Suppressor macrophage (primary cell): ENCODE results near the gene THEMIS.
"Not testable (repeated sequence)": the region's sequence is repeated elsewhere in the genome, so short reads cannot be mapped to it uniquely, and the experiment has no call there.

Experiments
- DNase-seq, 4 experiments: peaks; one replicate each; pipeline ENCODE4 v3.0.0-alpha.2; 2020 to 2022

Gene THEMIS

DNA sequence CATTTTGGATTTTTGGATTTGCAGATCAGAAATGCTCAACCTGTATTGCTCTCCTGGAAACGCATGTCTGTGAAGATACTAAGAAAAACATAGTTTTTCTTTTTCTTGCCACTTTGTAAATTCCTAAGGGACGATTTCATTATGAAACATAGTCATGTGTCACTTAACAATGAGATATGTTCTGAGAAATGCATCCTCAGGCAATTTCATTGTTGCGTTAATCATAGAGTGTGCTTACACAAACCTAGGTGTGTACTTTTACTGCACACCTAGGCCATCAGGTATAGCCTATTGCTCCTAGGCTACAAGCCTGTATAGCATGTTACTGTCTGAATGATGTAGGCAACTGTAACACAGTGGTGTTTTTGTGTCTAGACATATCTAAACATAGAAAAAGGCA is 13.4 kb upstream of the THEMIS start:
- DNase-seq: no peak

DNA sequence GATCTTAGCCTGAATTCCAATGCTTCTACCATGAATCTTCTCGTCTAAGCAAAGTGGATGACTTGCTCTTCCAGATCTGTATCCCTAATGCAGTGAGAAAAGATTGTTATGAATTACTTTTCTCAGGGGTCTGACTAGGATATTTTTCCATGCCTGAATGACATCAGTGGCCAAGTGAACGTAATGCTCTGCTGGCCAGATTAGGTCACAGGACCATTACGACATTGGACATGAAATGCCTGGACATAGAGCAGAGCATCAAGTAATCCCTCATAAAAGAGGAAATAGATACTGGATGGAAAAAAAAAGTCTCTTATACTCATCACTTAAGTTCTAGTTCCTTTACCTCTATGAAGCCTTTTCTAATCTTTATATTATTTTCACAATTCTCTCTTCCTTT is 12.1 kb upstream of the THEMIS start:
- peak in 1 of 4 experiments; percentile 3 for DNase-seq

DNA sequence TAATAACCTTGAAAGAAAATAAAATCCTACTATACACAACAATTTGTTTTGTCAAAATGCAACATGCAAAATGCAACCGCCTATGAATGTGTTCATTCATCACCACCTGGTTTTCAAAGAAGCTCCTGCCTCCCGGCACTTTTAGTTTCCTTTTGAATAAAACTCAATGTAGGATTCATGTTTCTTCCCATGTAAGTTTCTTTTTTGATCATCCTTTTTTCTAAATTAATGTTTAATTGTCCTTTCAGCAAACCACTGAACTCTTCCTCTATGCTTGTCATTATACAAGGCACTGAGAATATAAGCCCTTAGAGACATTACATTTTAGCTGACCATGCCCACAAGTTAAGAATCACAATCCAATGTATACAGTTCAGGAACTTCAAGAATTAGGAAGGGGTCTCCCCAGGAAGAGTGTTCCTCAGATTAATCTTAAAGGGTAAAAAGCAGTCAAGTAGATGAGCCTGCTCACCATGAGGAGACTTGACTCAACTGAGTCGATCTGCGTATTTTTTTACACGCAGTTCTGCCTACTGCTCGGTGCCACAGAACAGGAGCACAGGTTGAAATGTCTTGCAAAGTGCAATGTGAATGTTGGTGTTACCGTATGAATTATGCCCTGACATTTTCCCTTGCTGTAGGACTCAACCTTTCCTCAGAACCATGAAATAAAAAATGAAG is 7.2 kb upstream of the THEMIS start:
- DNase-seq: no peak

DNA sequence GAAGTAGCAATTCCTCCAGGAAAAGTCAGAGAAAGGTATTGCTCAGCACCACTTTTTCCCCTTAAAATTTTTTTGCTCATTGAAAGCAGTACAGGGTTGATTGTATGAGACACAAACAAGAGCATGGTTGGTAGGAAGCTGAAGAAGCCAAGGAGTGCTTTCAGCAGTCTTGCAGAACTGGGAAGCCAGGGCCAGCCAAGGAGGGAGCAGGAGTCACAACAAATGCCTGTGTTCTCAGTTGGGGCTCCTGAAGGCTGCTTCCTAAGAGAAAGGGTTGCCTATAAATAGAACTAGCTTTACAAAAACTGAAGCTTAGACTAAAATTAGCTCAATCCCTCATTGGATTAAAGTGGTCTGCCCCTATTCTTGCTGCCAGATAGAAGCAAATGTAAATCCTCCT is 3.3 kb upstream of the THEMIS start:
- DNase-seq: no peak

DNA sequence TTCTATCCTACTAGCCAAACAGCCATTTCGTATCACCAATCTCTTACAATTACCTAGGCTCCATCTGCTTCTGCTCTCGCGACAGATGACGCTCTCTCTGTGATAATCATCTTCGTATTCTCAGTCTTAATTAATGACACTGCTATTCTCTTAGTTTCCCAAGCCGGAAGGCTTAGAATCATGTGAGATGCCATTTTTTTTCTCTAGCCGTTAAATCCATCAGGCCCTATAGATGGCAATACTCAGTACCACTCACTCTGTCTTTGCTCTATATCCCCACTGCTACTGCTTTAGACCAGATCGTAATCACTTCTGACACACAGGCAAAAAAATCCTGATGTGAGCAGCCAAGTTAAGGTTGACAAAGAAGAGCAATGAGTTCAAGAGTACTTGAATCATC is 2.1 kb upstream of the THEMIS start:
- no peak for DNase-seq

DNA sequence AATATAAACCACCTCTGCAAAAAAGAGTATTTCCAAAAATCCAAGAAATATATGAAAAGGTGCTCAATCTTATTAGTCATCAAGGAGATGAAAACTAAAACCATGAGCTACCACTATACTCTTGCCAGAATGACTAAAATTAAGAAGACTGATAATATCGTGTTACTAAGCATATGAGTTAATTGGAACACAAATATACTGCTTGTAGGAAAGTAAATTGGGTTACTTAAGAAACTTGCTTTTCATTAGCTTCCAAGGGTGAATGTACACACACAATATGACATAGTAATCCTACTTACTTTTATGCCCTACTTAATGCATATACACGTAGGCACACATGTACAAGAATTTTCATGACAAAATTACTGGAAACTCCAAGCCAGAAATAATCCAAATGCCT is 3.4 kb downstream of the THEMIS start:
- no peak for DNase-seq

DNA sequence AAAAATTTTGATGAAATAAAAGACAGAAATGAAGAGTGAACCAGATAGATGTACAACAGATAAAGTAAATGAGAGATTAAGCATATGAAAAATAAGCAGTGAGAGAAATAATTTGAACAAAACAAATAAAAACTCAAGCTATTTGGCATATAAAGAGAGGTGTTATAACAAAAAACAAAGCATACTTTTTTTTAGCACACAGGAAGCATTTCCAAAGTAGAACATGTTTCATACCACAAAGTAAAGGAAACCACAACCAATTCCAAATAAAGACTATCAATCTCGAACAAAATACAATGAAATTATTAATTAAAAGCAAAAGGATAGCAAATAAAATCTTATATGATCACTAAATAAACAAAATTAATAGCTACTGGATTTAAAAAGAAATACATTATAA is 6.8 kb downstream of the THEMIS start:
- no peak for DNase-seq

DNA sequence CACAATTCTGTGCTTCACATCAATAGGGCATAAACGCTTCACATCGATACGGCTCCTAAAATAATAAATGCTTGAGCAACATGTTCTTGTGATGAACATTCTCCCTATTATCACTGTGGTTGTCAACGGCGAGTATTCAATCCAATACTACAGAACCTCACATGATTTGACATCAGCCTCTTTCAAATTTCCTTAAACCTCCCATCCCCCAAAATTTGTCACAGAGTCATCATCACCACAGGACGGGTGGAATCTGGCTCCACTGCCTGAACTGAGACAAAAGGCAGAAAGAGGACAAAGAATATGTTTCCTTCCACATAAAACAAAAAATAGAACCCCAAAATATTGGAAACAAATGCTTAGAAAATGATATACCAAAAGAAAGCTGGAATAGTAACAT is 7.3 kb downstream of the THEMIS start:
- no peak for DNase-seq

DNA sequence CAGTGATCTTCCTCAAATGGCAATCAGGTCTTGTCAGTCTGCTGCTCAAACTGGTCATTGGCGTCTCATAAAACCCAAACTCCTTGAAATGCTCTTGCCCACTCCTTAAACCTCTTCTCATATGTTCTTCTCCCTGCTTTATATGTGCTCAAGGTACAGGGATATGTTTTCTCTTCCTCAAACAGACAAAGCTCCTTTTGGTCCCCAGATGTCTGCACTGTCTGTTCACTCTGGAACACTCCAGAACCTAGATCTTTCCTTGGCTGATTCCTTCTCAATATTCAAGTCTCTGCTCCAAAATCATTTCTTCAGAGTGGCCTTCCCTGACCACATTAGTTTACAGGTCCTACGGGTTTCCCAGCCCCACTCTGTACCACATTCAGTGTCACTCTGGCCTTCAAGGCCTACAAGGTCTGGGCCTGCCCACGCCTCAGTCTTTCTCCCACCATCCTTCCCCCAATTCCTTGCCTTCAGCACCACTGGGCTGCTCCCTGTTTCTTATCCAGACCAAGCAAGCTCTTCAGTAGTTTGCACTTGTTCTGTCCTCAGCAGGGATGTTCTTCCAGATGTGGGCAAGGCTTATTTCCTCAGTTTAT is 9.0 kb downstream of the THEMIS start:
- no peak for DNase-seq

DNA sequence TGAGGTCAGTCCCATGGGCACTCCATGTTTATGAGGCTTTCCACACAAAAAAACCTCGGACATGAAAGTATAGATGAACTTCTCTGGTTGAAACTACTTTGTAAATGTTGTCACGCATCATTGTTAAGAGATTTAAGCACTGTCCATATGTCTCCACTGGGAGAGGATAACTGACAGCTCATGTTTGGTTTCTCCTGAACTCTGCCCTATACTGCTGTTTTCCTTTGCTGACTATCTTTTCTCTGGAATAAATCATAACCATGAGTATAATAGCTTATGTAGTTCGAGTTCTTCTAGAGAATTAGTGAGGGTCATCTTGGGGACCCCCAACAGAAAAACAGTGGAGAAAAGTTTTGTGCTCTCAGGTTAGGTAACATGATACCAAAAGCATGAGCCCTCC is 14.3 kb downstream of the THEMIS start:
- no peak for DNase-seq

DNA sequence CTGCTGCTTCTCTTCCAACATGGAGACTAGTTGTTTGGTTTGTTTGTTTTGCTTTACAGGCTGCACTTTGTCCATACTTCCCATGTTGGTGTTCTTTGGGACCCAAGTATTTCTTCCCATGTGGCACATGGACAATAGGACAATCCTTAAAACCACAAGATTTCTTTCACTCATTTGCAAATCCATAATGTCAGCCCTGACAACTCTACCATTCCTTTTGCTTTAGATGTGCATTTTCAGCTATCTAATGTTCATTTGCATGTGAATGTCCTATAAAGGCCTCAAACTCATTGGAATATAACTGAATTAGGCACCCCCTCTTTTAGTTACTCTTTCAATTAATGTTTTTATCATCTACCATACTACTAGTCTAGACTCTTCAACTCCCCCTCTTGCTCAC is 16.7 kb downstream of the THEMIS start:
- DNase-seq: no peak

DNA sequence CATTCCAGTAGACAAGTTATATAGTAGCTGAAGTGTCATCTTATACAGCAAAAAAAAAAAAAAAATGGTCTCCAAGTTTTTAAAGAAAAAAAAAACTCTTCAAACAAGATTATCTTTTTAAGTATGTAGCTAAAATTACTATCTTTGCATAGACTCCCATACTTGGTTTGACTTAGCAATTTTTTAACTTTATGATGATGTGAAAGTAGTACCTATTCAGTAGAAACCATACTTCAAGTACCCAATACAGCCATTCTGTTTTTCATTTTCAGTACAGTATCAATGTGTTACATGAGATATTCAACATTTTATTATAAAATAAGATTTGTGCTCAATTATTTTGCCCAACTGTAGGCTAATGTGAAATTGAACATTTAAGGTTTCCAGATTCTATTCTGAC is 18.9 kb downstream of the THEMIS start:
- DNase-seq: not testable (repeated sequence)

DNA sequence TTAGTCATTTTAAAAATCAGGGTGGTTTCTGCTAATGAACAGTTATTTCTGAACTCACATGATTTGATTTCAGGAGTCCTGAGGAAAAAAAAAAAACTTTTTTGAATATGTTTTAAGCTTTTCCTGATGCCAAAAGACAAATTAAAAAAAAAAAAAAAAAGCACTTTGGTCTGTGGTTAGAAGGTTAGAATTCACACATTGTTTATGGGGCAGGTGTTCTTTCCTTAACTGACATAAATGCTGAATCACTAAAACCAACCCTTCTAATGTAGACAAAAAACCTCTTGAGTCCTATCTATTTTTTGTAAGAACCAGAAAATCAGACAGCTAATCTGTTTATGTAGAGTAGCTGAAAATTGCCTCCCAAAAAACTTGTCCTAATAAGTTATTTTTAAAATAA is 20.4 kb downstream of the THEMIS start:
- DNase-seq: no peak

DNA sequence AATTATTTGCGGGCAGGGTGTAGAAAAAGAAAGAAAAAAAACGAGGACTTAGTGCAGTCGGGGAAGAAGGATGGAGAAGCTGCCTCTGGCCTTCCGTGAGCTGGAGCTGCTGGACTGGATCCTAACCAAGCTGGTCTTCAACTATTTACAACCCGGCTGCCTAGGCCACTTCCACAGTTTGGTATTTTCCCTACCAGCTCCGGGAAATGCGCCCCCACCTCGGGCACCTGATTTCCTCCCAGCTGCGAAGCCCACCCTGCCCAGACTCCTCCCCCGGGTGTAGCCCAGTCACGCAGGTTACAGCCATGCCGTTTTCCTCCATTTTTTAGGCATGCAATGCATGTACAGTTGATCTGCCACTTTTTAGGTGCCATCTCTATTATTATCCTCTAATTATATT is 21.2 kb downstream of the THEMIS start:
- DNase-seq: no peak

DNA sequence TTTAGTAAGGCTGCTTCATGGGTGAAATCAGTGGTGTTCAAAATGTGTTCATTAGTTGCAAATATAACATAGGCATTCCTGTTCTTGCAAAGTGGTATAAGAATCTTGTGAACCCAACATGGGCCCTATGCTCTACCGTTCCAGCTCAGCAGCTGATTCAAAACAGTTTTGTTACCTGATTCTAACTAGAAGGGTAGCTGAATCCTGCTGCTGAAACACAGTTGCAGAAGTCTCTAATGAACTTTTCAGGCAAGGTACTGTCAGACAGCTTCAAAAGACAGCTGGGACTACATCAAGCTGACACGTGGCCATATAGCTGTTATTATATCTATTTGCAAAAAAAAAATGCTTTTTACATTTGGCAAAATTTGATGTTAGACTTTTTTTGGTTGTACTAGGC is 22.7 kb downstream of the THEMIS start:
- no peak for DNase-seq

DNA sequence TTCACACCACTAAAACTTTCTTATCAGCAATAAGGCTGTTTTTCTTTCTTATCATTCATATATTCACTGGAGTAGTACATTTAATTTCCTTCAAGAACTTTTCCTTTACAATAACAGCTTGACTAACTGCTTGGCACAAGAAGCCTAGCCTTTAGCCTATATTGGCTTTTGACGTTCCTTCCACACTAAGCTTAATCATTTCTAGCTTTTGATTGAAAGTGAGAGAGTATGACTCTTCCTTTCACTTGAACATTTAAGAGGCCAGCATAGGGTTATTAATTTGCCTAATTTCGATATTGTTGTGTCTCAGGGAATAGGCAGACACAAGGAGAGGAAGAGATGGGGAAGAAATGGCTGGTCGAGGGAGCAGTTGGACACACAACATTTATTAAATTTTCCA is 23.6 kb downstream of the THEMIS start:
- no peak for DNase-seq

DNA sequence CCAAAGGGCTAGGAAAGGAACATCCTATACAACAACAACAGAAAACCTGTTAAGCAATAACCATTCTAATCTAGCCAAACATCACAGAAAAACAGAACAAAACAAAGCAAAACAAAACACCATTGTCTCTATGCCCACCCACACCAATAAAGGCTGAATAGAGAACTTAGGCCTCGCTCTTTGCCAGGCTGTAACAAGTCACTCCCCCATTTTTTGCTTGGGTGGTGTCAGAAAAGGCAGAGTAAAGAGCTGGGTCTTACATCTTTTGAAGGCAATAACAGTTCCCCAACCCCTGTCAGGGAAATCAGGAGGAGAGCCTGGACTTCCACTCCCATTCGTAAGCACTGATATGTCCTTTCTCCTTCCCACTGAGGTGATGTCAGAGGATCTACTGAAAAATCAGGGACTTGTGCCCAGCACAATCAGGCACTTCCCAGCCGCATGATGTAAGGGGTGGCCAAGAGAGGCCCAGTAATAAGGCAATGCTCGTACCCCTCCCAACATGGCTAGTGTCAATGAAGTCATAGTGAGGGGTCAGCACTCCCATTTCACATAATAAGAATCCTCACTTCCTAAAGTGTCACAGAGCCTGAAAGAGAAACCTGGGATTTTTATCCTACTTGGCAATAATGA is 31.0 kb downstream of the THEMIS start:
- DNase-seq: no peak

DNA sequence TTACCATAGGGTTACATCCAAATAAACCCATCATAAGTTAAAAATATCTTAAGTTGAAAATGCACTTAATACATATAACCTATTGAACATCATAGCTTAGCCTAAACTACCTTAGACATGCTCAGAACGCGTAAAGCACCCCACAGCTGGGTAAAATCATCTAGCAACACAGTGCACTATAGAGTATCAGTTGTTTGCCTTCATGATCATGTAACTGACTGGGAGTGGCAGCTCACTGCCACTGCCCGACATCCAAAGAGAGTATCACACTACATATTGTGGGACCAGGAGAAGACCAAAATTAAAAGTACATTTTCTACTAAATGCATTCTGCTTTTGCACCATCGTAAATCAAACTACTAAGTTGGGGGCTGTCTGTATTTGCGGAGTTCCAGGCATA is 31.7 kb downstream of the THEMIS start:
- DNase-seq: no peak

DNA sequence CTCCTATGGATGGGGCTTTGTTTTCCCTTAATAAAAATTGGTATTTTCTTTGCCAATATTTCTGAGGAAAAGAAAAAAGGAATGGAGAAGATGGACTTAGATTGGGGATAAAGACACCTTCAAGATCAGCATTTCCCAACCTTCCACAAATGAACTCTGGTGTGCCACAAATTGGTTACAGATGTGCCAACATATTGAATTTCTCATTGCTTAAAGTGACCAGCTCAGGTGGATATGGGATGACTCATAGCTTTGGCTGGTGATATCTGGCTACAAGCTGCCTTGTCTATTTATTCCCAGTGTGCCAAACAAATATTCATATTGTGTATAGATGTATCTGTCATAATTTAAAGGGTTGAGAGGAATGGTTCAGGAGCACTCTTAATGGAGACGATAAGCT is 32.5 kb downstream of the THEMIS start:
- DNase-seq: no peak

DNA sequence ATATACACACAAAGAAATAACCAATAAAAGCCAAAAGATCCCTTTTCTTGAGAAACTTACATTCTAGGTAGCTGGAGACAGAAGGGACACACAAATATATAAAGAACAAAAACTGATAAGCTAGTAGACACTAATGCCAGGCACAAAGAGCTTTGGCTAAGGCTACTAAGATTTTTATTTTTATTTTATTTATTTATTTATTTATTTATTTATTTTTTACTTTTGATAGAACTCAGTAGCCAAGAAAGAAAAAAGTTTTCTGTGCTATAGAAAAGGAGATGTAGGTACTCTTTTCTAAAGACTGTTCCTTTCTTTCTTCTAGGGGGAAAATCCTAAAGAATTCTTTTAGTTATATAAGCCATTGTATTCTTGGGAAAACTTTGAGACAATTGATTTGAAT is 34.1 kb downstream of the THEMIS start:
- no peak for DNase-seq

DNA sequence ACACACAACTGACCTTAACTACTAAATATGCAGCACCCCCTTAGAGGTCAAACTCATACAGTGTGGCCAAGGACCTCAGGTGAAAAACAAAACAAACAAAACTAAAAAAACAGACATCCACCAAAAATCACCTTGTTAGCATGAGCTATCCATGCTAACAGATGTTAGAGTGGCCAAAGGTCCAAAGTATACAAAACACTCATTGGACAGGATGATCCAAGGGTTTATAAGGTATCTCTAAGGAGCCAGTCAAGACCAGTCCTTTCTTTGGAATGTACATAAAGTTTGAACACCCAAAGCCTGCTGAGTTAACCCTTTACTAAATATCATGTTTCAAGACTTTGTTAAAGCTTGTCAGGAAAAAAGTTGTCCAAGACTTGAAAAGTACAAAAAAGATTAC is 35.8 kb downstream of the THEMIS start:
- no peak for DNase-seq

DNA sequence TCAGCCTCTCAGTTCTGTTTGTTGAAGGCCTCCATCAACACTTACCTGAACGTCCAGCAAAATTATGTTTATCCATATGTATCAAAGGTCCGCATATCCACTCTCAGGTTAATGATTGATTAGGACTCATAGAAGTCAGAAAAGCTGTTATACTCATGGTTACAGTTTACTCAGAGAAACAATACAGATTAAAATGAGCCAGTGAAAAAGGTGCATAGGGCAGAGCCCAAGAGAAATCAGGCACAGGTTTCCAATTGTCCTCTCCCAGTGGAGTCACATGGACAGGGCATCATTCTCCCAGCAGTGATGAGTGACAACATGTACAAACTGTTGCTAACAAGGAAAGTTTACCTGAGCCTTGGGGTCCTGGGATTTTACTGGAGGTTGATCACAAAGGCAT is 36.2 kb downstream of the THEMIS start:
- no peak for DNase-seq

DNA sequence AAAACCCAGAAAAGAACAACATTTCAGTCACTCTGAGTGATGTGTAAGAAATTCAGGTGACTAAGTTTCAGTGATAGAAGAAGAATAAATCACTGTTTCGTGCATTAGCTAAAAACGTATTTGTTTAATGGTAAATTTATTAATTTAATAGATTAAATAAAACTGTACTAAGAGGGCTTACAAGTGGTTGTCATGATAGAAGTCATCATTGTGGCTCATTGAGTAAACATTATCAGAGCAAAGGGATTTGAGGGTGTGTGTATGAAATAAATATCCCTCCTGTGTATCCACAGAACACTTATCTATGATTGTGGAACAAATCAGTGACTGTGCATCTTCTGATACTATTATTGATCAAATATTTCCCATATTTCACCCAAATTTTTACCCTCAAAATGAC is 40.1 kb downstream of the THEMIS start:
- no peak for DNase-seq

DNA sequence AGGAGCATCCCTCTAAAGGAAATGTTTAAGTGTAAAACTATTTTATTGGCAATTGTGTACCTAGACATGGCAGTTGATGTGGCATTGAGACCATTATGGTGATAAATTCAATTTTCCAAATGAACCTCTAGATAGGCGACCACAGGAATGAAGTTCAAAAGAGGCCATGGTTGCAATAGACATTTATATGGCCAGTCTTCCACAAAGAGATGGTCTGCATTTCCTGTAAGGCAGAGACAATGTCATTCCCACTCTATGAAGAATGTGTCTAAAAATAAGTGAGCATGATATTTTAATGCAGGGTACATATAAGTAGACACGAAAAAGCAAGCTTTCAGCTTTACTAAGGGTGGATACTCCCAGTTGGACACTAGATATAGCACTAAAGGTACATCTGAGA is 40.9 kb downstream of the THEMIS start:
- DNase-seq: no peak
